AG09309 (cell line): ENCODE measurements around the gene ANKRD22.

ENCODE experiments used
- DNase-seq: peaks from one replicate; pipeline ENCODE4 v3.0.0-alpha.2; 2010; ENCODE audit warnings: low read depth
- H3K4me3 ChIP-seq: 2 replicates; pipeline ENCODE4 v1.5.1; 2011; ENCODE audit warnings: mild to moderate bottlenecking, low read depth, low read length, moderate library complexity; ENCODE audit not compliant: control insufficient read depth
- TF ChIP-seq, protein P1 (sequence below): IDR thresholded peaks from 2 replicates; pipeline ENCODE4 v1.5.1; 2011; ENCODE audit warnings: mild to moderate bottlenecking, low read depth, low read length, inconsistent platforms; ENCODE audit not compliant: insufficient read depth, control insufficient read depth; ENCODE audit errors: missing control alignments

Gene ANKRD22

DNA sequence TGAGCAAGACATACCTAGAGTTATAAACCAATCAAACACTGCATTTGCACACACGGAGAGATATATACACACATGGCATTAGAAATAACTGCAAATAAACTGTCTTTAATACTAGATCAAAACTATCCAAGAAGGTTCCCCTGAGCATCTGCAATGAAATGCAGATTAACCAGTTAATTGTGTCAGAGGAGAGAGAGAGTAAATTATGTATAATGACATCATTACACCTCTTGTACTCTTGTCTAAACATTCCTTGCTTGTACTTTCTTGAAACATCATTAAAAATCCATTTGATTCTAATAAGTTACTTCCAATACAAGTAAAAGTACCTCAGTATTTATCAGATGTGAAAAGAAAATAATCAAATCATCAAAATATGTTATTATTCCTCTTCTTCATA, 932 bp downstream of the ANKRD22 start:
- no peak for DNase-seq
- TF ChIP-seq, protein P1, sequence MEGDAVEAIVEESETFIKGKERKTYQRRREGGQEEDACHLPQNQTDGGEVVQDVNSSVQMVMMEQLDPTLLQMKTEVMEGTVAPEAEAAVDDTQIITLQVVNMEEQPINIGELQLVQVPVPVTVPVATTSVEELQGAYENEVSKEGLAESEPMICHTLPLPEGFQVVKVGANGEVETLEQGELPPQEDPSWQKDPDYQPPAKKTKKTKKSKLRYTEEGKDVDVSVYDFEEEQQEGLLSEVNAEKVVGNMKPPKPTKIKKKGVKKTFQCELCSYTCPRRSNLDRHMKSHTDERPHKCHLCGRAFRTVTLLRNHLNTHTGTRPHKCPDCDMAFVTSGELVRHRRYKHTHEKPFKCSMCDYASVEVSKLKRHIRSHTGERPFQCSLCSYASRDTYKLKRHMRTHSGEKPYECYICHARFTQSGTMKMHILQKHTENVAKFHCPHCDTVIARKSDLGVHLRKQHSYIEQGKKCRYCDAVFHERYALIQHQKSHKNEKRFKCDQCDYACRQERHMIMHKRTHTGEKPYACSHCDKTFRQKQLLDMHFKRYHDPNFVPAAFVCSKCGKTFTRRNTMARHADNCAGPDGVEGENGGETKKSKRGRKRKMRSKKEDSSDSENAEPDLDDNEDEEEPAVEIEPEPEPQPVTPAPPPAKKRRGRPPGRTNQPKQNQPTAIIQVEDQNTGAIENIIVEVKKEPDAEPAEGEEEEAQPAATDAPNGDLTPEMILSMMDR, result no peak
- H3K4me3 ChIP-seq, result no peak overlapping the region

DNA sequence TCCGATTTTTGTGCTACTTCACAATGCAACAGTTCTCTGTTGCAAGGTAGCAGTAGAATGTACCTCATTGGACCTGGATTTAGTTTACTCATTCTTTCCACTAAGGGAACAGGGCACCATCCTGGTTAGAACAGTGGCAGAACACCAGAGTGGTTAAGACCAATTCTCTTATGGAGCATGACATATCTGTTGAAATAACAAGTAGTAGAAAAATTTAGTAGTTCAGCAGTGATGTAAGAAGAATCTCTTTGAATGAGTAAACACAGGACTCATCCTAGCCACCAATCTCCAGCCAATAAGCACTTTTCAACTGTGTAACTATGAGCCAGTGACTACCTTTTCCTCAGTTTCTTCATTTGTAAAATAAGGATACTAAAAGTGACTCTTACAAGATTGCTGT, 2.4 kb downstream of the ANKRD22 start:
- DNase-seq, result no peak
- TF ChIP-seq, protein P1, result no peak
- no peak overlapping the region for H3K4me3 ChIP-seq

- TF ChIP-seq, protein P1, result no peak
- no peak overlapping the region for H3K4me3 ChIP-seq
- peak; percentile 64 for DNase-seq
Measured at GRCh38 chr10:88848499-88848898, 3.1 kb downstream of the ANKRD22 start.

DNA sequence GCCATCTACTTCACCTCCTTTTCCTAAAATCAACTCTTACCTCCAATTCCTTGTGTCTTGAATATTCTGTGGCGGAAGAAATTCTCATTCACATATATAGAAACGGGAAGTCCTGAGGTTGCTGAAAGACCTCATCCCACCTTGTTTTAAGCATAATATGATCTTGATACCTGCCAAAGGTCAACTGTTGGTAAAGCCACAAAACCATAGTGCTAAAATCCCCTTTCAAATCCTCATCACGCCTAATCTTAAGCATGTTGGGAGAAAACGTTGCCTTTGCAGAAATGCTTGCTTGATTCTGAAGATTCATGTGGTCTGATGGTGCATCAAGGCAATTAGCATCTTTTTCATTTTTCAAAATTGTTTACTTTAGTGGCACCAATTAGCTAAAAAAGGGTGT, 8.5 kb downstream of the ANKRD22 start:
- TF ChIP-seq, protein P1, result no peak
- DNase-seq, result no peak

GRCh38 chr10:88841316-88842111, 10.1 kb downstream of the ANKRD22 start:
- TF ChIP-seq, protein P1, result no peak

More for the DNA sequence above, 8.5 kb downstream of the ANKRD22 start:
- H3K4me3 ChIP-seq, result no peak overlapping the region

DNA sequence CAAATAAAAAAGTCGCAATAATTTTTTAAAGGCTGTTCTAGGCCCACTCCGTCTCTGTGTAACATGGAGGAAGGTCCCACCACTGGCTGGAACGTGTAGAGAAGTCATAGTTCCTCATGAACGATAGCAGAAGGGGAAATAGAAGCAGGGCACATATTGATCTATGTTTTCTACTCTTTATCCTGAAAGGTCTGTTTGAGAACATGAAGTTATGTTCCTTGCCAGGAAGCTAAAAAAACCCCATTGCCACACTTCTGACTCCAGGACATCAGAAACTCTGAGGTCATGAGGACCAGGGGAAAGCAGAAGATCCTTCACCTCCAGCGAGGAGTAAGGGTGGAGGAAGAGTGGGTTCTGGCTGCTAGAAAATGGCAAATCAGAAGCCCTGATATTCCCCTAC, 10.8 kb downstream of the ANKRD22 start:
- TF ChIP-seq, protein P1, result no peak
- no peak overlapping the region for H3K4me3 ChIP-seq
- DNase-seq, result no peak

More at GRCh38 chr10:88841316-88842111, 10.1 kb downstream of the ANKRD22 start:
- no peak overlapping the region for H3K4me3 ChIP-seq
- no peak for DNase-seq
